ELR (cell line): Measurements from ENCODE around the gene DNAH5.
A peak's percentile ranks its signal among the peaks of the same experiment; 100 is the strongest.
"Not testable (repeated sequence)": the region's sequence is repeated elsewhere in the genome, so short reads cannot be mapped to it uniquely, and the experiment has no call there.

ENCODE experiments used
- DNase-seq: peaks from one replicate; pipeline ENCODE4 v3.0.0-alpha.2; 2015; ENCODE audit warnings: low read depth

Gene DNAH5

DNA sequence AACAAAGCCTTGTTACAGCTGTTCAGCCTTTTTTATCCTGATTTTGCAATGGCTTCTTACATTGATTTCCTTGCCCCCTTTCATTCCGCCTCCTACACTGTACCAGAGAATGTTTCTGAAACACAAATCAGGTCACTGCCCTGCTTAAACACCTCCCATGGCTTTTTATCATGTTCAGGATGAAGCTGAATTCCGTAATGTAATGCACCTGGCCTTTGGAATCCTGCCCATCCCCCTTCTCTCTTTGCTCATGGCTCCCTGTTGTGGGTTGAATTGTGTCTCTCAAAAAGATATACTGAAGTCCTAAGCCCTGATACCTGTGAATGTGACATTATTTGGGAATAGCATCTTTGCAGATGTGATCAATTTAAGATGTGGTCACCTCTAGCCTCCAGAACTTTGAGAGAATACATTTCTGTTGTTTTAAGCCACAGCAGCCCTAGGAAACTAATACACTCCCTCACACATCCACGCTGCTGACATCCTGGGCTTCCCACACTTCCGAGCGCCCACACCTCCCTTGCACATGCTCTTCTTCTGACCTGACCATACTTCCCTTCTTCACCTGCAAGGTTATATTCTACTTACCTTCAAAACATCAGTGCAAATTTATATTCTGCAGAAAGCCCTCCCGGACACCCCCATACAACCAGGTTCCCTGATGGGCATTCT lies 101.2 kb downstream of the DNAH5 start:
- no peak for DNase-seq

DNA sequence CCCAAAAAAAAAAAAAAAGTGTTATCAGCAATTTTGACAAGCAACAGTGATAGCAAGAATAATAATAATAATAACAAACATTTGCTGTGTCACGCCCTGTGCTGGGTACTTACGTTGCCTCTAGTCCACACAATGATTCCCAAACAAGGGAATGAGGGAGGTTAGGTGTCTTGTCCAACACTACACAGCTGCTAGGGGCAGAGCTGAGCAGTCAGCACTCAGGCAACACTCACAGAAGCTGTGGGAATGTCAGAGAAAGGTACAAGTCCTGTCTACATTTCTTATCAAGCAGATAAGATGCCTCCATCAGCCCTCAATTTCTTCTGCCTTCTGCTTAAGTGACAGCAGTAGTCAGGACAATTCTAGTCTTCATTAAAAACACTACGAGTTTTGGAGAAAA lies 111.0 kb downstream of the DNAH5 start:
- no peak for DNase-seq

DNA sequence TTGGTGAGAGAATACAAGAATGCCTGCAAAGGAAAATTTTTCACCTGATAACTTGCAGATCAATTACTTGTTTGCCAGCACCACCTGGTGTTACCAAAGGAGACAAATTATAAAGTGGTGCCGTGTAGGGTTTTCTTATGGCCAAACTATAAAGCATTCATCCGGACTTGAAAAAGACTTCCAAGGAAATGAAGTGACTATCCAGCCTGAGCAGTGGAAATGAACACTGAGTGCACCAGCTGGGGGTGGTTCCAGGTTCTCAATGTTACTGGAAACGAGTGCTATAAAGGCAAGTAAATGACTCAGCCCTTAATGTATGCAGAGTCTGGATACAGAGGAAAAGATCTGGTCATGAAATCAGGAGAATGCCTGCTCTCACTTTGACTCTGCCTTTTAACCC lies 113.1 kb downstream of the DNAH5 start:
- peak; percentile 49 for DNase-seq

DNA sequence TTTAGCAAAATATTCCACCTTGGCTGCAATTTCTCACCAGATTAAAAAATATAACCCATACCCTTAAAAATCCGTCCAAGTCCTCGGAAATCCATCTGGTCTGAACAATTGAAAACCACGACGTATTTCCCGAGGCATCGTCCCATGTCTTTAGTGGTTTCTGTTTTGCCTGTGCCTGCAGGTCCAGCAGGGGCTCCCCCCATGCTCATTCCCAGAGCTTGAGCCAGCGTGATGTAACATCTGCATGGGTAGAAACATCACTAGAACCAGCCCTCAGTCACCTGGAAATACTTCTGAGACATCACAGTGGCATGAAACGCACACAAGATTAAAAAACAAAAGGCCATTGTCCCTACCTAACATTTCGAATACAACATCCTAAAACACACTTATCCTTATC lies 114.0 kb downstream of the DNAH5 start:
- DNase-seq = no peak

DNA sequence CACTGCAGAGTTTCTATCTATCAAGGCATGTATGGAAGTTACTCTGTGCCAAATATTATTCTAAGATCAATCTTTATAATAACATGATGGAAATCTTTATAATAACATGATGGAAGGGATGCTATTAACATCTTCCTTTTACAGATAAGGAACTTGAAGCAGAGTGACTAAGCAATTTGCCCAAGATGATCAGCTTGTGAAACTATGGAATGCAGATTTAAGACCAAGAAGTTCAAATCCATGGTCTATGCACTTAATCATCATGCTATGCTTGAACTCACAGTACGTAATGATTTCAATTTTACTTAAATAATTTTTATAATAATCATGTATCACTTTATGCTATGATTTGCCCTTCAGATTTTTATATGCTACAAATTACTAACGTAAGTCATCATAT lies 123.1 kb downstream of the DNAH5 start:
- DNase-seq = no peak

DNA sequence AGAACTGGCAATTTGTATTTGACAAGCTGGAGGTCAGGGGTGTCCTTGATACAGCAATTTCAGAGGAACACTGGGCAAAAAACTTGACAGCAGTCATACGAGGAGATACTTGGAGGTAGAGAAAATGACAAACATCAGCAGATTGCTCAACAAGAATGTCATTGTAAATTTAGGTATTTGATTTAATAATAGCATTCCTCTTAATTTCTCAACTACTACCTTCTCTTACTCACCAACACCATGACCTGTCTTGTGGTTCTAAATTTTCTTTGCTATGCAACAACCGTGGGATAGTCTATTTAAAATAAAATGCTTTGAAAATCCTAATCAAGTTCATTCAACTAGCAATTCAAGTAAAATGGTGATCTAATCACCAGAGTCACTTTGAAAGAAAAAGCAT lies 128.4 kb downstream of the DNAH5 start:
- no peak for DNase-seq

DNA sequence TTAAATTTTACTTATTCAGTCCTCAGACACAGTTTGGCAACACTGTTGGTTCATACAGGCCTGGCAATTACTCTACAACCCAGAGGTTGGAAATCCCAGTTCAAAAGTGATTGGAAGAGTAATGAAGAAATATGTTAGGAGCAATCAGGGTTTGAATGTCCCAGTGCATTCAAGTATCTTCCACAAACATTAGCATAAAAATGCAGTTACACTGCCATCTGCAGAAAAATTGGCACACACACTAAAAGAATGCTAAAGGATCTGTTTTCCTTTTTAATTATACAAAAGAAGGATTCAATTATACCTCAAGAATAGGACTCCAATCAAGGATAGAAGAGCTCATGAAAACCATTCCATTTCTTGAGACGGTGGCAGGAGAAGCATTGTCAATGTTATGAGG lies 130.2 kb downstream of the DNAH5 start:
- peak; percentile 43 for DNase-seq

DNA sequence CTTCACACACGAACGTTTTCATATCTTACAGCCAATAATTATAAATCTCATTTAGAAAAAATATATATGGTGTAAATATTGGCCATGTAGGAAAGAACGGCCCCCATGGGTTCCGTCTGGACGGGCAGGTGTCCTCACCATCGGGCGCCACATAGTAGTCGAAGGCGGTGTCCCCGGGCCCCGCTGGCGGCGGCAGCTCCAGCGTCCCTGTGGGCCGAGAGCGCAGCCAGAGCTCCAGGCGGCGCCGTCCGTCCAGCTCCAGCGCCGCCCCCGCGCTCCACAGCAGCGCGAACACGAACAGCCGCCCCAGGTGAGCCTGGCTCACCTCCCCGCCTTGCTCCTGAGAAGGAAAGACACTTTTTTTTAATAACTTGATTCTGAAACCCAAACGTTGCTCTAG lies 134.6 kb downstream of the DNAH5 start:
- no peak for DNase-seq

DNA sequence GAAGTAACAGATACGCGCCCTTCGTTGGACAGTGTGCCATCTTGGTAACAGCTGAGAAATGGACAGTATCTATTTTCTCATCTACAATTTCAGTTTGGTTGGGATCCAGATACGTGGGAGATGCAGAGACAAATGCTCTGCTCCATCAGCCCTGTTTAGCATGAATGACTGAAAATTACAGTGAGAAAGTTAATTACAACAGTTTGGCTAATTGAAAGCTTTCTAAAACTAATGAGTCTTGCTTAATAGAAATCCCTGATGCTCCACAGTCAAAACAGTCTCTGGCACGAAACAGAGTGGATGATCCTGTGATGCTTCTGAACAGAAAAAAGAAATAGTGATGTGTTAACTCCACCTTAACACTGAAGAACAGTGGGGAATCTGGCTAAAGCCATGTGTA lies 140.2 kb downstream of the DNAH5 start:
- no peak for DNase-seq

- DNase-seq = not testable (repeated sequence)
These were observed 145.9 kb downstream of the DNAH5 start for GRCh38 chr5:13798569-13798968.

- DNase-seq = no peak
These were observed 158.6 kb downstream of the DNAH5 start for GRCh38 chr5:13785781-13786415.

DNA sequence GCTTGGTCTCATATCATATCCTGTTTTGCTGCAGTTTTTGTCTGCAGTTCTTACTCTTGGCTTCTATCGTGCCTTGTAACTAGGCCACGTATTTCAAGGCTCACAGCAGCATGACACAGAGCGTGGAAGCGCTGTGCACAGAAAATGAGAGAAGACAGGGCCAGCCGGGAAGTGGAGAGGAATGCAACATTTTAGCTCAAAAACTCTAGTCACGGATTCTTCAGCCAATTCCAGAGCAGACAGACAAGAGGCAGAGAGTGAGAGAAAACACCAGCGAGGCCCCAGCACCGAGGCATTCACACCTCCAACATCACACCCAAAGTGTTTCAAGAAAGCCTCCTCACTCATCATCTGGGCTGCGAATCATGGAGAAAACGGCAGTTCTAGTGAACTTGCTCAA lies 160.8 kb downstream of the DNAH5 start:
- DNase-seq = no peak

DNA sequence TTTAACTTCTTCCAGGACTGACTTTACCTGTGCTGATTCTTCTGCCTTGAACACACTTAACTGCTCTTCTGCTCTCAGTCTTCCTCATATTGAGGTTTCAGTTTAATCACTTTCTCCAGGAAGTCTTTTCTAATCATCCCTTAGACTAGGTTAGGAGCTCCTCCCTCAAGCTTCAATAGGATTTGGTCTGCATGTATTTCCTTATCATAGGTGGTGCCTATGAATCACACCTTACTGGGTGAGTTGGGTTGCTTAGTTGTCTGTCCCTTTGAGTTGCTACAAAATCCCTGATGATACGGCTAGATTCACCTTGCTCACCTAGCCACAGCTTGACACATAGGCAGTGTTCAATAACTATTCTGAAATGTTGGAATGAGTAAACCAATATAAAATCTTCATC lies 164.4 kb downstream of the DNAH5 start:
- no peak for DNase-seq

DNA sequence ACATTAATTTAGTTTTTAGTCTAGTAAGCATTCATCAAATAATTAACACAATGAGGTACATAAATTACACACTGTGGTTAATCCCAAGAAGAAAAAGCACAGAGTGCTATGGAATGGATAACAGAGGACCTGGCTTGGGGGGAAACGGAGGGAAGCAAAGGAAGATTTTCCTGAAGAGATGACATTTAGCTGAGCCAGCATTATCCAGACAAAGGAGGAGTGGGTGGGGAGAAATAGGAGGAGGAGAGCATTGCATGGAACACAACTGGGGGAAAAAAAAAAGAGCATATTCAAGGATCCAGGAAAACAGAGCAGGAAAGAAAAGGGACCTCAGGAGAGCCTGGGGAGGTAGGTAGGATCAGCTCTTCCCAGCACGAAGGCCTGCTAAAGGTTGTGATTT lies 170.8 kb downstream of the DNAH5 start:
- no peak for DNase-seq

GRCh38 chr5:13771011-13771571 lies 173.4 kb downstream of the DNAH5 start:
- DNase-seq = peak; percentile 53

DNA sequence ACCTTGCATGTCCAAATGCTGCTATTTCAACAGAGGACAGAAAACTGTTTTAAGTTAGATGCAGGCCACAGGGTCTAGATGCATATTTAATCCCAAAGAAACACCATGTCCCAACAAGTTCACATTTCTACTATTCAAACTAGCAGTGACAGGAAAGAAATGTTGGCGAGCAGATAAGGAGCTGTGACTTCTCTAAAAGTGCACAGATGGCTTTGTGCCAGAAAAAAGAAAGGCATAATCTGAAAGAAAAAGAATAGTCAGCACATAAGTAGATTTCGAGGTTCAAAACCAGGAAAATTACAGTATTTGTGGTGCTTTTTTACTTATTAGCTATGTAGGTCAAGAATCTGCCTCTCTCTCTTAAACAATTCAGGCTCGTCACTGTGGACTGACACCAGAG lies 178.3 kb downstream of the DNAH5 start:
- no peak for DNase-seq

DNA sequence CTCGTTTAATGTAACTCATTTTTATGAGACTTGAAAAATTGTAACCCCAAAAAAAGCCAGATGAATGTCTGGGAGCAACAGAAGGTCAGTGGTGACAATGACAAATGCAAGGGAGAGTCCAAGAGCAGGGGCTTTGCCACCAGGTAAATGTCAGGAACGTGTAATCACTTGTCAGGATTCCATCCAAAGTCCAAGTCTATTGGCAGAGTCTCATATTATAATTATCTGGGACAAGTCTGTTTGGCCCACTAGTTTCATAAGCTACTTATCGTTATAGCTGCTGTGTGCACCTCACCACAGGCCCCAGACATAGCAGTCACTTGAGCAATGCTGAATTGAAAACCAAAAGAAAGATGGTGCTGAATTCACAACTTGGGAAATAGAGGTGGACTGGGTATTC lies 180.8 kb downstream of the DNAH5 start:
- DNase-seq = no peak

DNA sequence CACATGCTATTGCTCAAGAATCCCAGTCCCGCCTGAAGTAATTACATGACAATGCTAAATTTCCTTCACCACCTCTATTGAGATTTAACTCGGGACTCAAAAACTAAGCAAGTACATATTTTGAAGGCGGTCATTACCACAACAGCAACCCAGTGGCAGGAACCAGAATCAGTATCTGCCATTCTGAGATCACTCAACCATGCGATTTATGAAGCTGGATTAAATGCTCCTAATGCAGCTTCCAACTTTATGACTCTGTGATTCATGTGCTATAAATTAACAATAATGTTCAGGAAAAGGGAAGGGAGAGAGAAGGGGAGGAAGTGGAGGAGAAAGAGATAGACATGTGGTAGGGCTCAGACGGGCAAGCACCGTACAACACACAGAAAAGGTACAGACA lies 194.7 kb downstream of the DNAH5 start:
- no peak for DNase-seq

DNA sequence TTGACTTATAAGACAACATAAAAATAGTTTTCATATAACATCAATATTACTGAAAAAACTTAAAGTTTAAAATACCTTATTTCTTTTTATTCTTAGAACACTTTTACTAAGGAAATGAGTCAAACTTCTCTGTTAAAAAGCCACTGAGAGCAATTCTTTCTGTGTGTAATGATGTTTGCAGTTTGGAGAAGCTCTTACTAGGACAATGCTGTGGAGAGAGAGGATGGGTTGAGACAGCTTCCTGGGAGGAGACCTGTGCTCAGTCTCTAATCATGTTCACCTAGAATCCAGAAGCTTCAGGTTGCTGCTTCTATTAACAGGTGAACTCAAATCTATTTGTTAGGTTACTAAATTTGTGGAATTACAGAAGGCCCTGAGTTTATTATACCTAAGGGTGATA lies 198.5 kb downstream of the DNAH5 start:
- DNase-seq = peak; percentile 60

DNA sequence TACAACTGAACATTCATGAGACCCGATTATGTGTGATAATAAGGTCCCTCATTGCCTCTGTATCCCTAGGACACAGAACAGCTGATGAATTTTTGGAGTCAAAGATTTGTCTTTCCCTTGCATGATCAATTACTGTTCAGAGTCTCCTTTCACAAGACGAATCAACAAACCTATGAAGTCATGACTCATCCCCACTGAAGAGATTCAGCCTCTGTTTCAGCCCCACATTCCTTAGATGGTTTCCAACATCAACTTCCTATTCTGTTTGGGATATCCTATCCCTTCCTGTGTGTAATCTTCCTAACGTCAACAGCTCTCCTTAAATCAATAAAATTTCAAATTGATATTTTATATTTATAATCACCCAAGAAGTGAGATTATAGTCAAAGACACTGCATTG lies 199.0 kb downstream of the DNAH5 start:
- peak; percentile 90 for DNase-seq

GRCh38 chr5:13740471-13740870 lies 204.0 kb downstream of the DNAH5 start:
- DNase-seq = no peak

- peak; percentile 20 for DNase-seq
These were observed 205.0 kb downstream of the DNAH5 start for GRCh38 chr5:13739479-13739878.

- no peak for DNase-seq
These were observed 208.8 kb downstream of the DNAH5 start for GRCh38 chr5:13735691-13736090.

- peak; percentile 12 for DNase-seq
These were observed 213.3 kb downstream of the DNAH5 start for GRCh38 chr5:13731121-13731628.
